GM21576 (cell line): ENCODE data around the gene NUP107.
A peak's percentile ranks its signal among the peaks of the same experiment; 100 is the strongest.

Experiments
- ATAC-seq: cut with Tn5 transposase; IDR thresholded peaks from one replicate; pipeline ENCODE4 v1.9.1; 2021; ENCODE audit warnings: mild to moderate bottlenecking, moderate library complexity; ENCODE audit not compliant: unreplicated experiment

NUP107 gene

GRCh38 chr12:68733661-68734071 is 46.9 kb downstream of the NUP107 start:
- ATAC-seq = no peak

GRCh38 chr12:68739891-68740290 is 53.1 kb downstream of the NUP107 start:
- no peak for ATAC-seq

GRCh38 chr12:68743356-68743755 is 56.6 kb downstream of the NUP107 start:
- ATAC-seq = no peak

GRCh38 chr12:68745376-68745903 is 58.7 kb downstream of the NUP107 start:
- no peak for ATAC-seq

- peak; percentile 97 for ATAC-seq
Measured at GRCh38 chr12:68745904-68746571, 59.3 kb downstream of the NUP107 start, which contains the start of gene SLC35E3. Gene SLC35E3, plus strand, starts transcription at chr12:68746176. Its CDS starts 202 bp downstream, at chr12:68746378.

- peak; percentile 32 for ATAC-seq
Measured at GRCh38 chr12:68746572-68747180, 59.9 kb downstream of the NUP107 start.

GRCh38 chr12:68749443-68749842 is 62.7 kb downstream of the NUP107 start:
- ATAC-seq = no peak

- no peak for ATAC-seq
Measured at GRCh38 chr12:68749861-68750260, 63.1 kb downstream of the NUP107 start.

- ATAC-seq = no peak
Measured at GRCh38 chr12:68750506-68750905, 63.7 kb downstream of the NUP107 start.

GRCh38 chr12:68755536-68756243 is 68.9 kb downstream of the NUP107 start:
- ATAC-seq = no peak

- ATAC-seq = no peak
Measured at GRCh38 chr12:68759852-68760251, 73.1 kb downstream of the NUP107 start.

- no peak for ATAC-seq
Measured at GRCh38 chr12:68760806-68761441, 74.1 kb downstream of the NUP107 start.

- ATAC-seq = no peak
Measured at GRCh38 chr12:68761442-68761812, 74.6 kb downstream of the NUP107 start.

GRCh38 chr12:68761901-68762630 is 75.3 kb downstream of the NUP107 start:
- no peak for ATAC-seq

GRCh38 chr12:68762691-68763090 is 75.9 kb downstream of the NUP107 start:
- no peak for ATAC-seq

GRCh38 chr12:68765696-68766095 is 78.9 kb downstream of the NUP107 start:
- ATAC-seq = no peak

GRCh38 chr12:68766646-68767045 is 79.9 kb downstream of the NUP107 start:
- ATAC-seq = no peak

GRCh38 chr12:68767191-68767590 is 80.4 kb downstream of the NUP107 start:
- ATAC-seq = no peak

- no peak for ATAC-seq
Measured at GRCh38 chr12:68768431-68768939, 81.7 kb downstream of the NUP107 start.

- ATAC-seq = no peak
Measured at GRCh38 chr12:68769941-68770340, 83.2 kb downstream of the NUP107 start.
